Suprapubic skin (tissue), 3 donors: ENCODE measurements around the gene RPRD2.

ENCODE experiments used
- CTCF ChIP-seq, 2 donors: fragments of 200-600 bp in 1 of 2; fragments of 450-650 bp in 1 of 2; sonication (generic) in 1 of 2; IDR thresholded peaks; one replicate each; pipeline ENCODE4 v1.5.1; 2016 to 2019; ENCODE audit warnings: antibody characterized with exemption in 2 of 2, mild to moderate bottlenecking in 1 of 2, moderate library complexity in 1 of 2
- POLR2AphosphoS5 ChIP-seq, 3 donors: sonication (generic); formaldehyde crosslinking; IDR thresholded peaks; one replicate each; pipeline ENCODE4 v1.6.1; 2017; ENCODE audit warnings: antibody characterized with exemption in 3 of 3

DNA sequence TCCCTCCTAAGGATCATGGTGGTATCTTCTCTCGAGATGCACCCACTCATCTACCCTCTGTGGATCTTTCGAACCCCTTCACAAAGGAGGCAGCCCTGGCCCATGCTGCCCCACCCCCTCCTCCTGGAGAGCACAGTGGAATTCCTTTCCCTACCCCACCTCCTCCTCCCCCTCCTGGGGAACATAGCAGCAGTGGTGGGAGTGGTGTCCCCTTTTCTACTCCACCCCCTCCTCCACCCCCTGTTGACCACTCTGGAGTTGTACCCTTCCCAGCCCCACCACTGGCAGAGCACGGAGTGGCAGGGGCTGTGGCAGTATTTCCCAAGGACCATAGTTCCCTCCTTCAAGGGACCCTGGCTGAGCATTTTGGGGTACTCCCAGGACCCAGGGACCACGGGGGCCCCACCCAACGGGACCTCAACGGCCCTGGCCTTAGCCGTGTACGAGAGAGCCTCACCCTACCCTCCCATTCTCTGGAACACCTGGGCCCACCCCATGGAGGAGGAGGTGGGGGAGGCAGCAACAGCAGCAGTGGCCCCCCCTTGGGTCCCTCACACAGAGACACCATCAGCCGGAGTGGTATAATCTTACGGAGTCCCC is 108.8 kb downstream of the RPRD2 start:
- TF ChIP-seq CTCF (IDR thresholded peaks at IDR 0.05): no peak
- TF ChIP-seq POLR2AphosphoS5 (IDR thresholded peaks at IDR 0.05): no peak
